Lung (tissue), 12 donors: ENCODE results near the gene ZDBF2. TPM values are rescaled to one million over a fixed set of nuclear protein-coding genes. Genes with fewer than 3 reads are reported as not detected.

Experiments used
- ATAC-seq: fragments of 200-7000 bp; cut with Tn5 transposase; one replicate; pipeline ENCODE4 v1.9.1; 2020; ENCODE audit warnings: moderate number of reproducible peaks; ENCODE audit not compliant: insufficient read depth, low FRiP score
- DNase-seq, 3 donors: peaks; one replicate each; pipeline ENCODE4 v3.0.0-alpha.2; 2013 to 2017
- H3K27ac ChIP-seq, 2 donors: one replicate each; pipeline ENCODE4 v1.5.1; 2013; ENCODE audit warnings: mild to moderate bottlenecking in 2 of 2, moderate library complexity in 2 of 2, control low read depth in 1 of 2, inconsistent platforms in 1 of 2, low read depth in 1 of 2, low read length in 1 of 2
- H3K27me3 ChIP-seq, 3 donors: one replicate each; pipeline ENCODE4 v1.5.1; 2013; ENCODE audit warnings: low read length in 2 of 3; ENCODE audit not compliant: control insufficient read depth in 3 of 3, insufficient read depth in 3 of 3
- H3K36me3 ChIP-seq, 4 donors: one replicate each; pipeline ENCODE4 v1.5.1; 2013; ENCODE audit warnings: low read length in 4 of 4, mild to moderate bottlenecking in 1 of 4, moderate library complexity in 1 of 4; ENCODE audit not compliant: control insufficient read depth in 4 of 4, insufficient read depth in 4 of 4
- H3K4me1 ChIP-seq, 5 donors: one replicate each; pipeline ENCODE4 v1.5.1; 2013; ENCODE audit warnings: low read length in 5 of 5, mild to moderate bottlenecking in 2 of 5, moderate library complexity in 1 of 5; ENCODE audit not compliant: control insufficient read depth in 5 of 5, insufficient read depth in 5 of 5
- H3K4me3 ChIP-seq: one replicate; pipeline ENCODE4 v1.5.1; 2013; ENCODE audit warnings: mild to moderate bottlenecking, control low read depth, moderate library complexity
- H3K9ac ChIP-seq, 2 donors: one replicate each; pipeline ENCODE4 v1.5.1; 2013; ENCODE audit warnings: low read length in 2 of 2, control low read depth in 1 of 2; ENCODE audit not compliant: insufficient read depth in 1 of 2
- H3K9me3 ChIP-seq, 4 donors: one replicate each; pipeline ENCODE4 v1.5.1; 2013; ENCODE audit warnings: low read length in 3 of 4, mild to moderate bottlenecking in 1 of 4, moderate library complexity in 1 of 4; ENCODE audit not compliant: control insufficient read depth in 4 of 4, insufficient read depth in 3 of 4
- WGBS, 2 donors: extraction: QIAGEN DNeasy Blood & Tissue Kit; methylation state at CpG; one replicate each; pipeline ENCODE4 v1.1.7; 2013; 5-methylcytosine and 5-hydroxymethylcytosine counted together
- polyA plus RNA-seq, 2 donors: library from polyadenylated mRNA; stranded (reverse); fragments of 200-250 nt; gene quantifications; one replicate each; pipeline ENCODE4 v1.2.1, GENCODE V29; 2013
- total RNA-seq, 2 donors: library from RNA; depleted of rRNA in 1 of 2; stranded (reverse); fragments of >200 nt in 1 of 2; gene quantifications; one replicate each; pipeline ENCODE4 v1.2.1, GENCODE V29; 2014 to 2021
- TF ChIP-seq, protein P1 (sequence below): IDR thresholded peaks from 2 replicates; pipeline ENCODE4 v1.5.1; 2012; ENCODE audit warnings: mild to moderate bottlenecking; ENCODE audit errors: control extremely low read depth, extremely low read depth
- donor health status: control.
- donor health status: control.
- donor health status: Bipolar disorder and iron deficiency.
- donor health status: healthy.
- donor health status: DM: yes; HTN: yes; CAD: no.

The ZDBF2 gene
- total and polyA plus RNA-seq, 4 donors = 1.0 to 13.7 (median 3.7) TPM

DNA sequence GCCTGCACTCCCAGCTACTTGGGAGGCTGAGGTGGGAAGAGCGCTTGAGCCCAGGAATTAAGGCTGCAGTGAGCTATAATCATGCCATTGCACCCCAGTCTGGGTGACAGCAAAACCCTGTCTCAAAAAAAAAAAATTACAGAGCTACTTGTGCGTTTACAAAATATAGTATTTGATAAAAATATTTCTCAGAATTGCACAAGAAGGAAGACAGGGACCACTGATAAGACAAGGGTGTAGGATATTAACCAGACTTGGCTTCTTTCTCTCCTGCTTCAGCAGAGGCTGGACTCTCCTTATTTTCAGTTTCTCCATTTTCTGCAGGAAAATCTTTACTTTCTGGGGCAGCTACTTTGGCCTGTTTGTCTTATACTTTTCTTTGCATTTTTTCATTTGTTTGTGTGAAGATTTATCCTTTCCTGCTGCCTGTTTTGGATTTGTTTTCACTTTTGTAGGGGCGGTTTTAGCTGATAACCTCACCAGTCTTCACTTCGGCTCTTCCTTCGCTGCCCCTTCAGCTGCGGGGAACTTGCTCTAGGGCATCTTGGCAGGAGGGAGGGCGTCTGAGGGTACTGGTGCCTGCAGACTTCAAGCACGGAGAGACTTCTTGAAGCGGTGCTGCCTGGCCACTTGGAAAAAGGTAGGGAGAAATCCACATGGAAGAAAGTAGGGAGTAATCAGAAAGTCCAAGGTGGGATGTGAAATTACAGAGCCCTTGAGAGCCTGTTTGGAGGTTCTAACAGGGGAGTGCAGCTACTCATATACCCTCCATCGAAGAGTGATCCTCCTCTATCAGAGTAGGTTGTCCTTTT lies 14.9 kb upstream of the ZDBF2 start:
- no peak overlapping the region for H3K27ac ChIP-seq
- ATAC-seq = no peak
- H3K4me1 ChIP-seq = peaks cover 0 to 1% (median 0%) of the 10 kb centered on the region in 5 donors
- WGBS, 2 donors = 37 to 38% methylated on average over 10 of the region's 10 CpGs
- no peak overlapping the region for H3K9ac ChIP-seq
- no peak for DNase-seq
- H3K9me3 ChIP-seq = peaks cover 0 to 5% (median 0%) of the 10 kb centered on the region in 4 donors
- H3K36me3 ChIP-seq = no peaks in the 10 kb centered on the region
- H3K4me3 ChIP-seq = no peak overlapping the region
- TF ChIP-seq, protein P1, sequence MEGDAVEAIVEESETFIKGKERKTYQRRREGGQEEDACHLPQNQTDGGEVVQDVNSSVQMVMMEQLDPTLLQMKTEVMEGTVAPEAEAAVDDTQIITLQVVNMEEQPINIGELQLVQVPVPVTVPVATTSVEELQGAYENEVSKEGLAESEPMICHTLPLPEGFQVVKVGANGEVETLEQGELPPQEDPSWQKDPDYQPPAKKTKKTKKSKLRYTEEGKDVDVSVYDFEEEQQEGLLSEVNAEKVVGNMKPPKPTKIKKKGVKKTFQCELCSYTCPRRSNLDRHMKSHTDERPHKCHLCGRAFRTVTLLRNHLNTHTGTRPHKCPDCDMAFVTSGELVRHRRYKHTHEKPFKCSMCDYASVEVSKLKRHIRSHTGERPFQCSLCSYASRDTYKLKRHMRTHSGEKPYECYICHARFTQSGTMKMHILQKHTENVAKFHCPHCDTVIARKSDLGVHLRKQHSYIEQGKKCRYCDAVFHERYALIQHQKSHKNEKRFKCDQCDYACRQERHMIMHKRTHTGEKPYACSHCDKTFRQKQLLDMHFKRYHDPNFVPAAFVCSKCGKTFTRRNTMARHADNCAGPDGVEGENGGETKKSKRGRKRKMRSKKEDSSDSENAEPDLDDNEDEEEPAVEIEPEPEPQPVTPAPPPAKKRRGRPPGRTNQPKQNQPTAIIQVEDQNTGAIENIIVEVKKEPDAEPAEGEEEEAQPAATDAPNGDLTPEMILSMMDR = no peak
- peaks cover 5 to 92% (median 74%) of the 10 kb centered on the region in 3 donors for H3K27me3 ChIP-seq

DNA sequence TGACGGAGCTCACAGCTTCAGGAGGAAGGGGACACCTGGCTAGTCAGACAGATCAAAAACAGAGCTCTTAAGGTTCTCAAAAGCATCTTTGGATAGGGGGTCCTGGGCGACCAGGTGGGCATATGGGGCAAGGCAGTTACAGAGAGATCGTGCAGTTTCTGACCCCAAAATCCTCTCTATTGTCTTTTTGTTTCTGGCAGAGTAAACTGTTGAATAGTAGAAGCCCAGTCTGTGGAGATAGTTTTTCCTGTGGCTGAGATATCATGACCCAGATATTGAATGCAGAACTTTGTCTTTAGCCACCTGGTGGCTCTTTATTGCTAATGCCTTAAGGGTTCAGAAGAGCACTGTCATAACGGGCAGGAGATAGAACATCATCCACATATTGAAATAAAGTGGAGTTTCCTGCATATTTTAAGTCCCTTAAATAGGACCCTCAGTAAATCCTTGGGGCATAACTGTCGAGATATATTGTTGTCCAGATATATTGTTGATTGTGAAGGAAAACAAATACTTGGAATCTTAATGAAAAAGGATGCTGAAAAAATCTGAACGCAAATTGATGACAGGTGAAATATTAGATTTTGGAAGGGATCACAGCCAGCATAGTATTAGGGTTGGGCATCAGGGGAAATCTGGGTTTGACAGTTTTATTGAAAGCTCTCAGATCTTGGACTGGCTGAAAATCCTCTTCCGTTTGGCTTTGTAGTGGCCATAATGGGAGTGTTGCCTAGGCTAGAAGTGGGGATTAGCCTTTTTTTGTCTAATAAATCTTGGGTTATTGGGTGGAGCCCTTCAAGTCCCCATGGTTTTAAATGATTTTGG lies 14.1 kb upstream of the ZDBF2 start:
- DNase-seq (no peak), ATAC-seq (no peak)
- Histone ChIP-seq H3K9me3 (peaks cover 0 to 3% (median 0%) of the 10 kb centered on the region in 4 donors), H3K4me1 (peaks cover 0 to 1% (median 0%) of the 10 kb centered on the region in 5 donors), H3K27me3 (peaks cover 5 to 92% (median 74%) of the 10 kb centered on the region in 3 donors), H3K27ac (no peak overlapping the region), H3K36me3 (no peaks in the 10 kb centered on the region), H3K4me3 (no peak overlapping the region), H3K9ac (no peak overlapping the region)
- TF ChIP-seq, protein P1 = no peak
- WGBS, 2 donors = 33 to 37% methylated on average over 7 of the region's 7 CpGs

DNA sequence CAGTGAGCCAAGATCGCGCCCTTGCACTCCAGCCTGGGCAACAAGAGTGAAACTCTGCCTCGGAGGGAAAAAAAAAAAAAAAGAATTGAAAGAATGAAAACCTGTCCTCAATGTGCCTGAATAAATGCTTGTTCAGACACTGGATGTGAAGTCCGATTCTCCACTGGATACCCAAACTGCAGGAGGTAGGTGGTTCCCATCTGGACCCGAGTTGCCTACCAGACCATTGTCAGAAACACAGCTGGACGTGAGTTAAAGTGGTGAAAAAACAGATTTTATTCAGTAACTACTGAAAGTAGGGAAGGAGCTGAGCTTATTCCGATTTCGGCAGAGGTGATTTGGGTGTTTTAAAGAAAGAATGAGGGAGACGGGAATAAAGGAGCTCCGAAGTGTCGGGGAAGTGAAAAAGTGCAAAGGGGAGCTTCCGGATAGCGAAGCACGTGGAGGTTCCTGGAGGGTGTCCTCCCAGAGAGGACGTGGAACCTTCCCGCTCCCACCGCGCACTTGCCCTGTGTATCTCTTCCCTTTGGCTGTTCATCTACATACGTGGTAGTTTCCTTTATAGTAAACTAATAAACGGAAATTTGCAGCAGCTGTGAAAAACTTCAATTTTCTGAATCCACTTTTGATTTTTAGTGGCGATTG lies 10.4 kb upstream of the ZDBF2 start:
- Histone ChIP-seq H3K27me3 (peaks cover 9 to 96% (median 87%) of the 10 kb centered on the region in 3 donors), H3K4me3 (no peak overlapping the region), H3K27ac (no peak overlapping the region), H3K4me1 (peaks cover 0 to 1% (median 0%) of the 10 kb centered on the region in 5 donors), H3K9ac (no peak overlapping the region), H3K36me3 (no peaks in the 10 kb centered on the region), H3K9me3 (peaks cover 0 to 4% (median 0%) of the 10 kb centered on the region in 4 donors)
- no peak for DNase-seq
- TF ChIP-seq, protein P1 = no peak
- no peak for ATAC-seq
- 47 to 52% methylated on average over 21 of the region's 21 CpGs for WGBS, 2 donors
